GM21576 (cell line): Measurements from ENCODE around the gene ADAT1.
"Not testable (repeated sequence)": the region's sequence is repeated elsewhere in the genome, so short reads cannot be mapped to it uniquely, and the experiment has no call there.

Experiments
- ATAC-seq: cut with Tn5 transposase; IDR thresholded peaks from one replicate; pipeline ENCODE4 v1.9.1; 2021; ENCODE audit warnings: mild to moderate bottlenecking, moderate library complexity; ENCODE audit not compliant: unreplicated experiment

ADAT1 gene

DNA sequence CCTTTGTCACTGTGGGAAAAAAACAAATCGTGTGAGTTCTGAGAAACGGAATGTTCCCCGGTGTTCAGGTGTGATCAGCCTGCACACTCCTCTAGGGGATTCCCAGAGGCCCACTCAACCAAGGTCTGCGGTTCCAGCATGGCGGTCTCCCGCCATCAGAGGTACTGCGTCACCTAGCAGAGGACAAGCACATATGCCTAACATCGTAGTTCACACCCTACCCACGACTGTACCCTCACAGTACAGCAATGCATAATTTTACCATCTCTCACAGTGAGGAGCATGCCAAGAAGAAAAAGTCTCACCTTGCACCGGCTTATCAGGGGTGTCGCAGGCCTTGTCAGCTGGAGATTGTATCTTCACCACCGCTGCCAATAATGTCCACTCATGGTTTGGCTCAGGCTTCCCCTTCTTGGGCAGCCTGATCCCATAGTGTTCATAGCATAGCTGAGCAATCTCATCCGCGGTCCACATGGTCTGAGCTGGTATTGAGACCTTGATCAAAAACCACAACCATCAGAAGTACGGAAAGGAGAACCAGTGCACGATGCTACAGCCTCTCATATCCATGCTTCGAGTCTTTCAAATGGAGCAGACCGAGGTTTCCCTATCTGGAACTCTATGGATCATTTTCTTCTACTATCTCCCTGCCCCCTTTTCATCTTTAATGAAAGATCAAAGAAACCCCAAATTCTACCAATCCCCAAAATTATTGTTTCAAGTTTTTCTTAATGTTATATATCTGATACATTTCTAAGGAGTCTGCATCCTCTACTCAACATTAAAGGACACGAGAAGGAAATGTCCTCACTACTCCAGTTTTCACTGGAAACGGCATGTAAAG lies 2.5 kb downstream of the ADAT1 start:
- no peak for ATAC-seq

DNA sequence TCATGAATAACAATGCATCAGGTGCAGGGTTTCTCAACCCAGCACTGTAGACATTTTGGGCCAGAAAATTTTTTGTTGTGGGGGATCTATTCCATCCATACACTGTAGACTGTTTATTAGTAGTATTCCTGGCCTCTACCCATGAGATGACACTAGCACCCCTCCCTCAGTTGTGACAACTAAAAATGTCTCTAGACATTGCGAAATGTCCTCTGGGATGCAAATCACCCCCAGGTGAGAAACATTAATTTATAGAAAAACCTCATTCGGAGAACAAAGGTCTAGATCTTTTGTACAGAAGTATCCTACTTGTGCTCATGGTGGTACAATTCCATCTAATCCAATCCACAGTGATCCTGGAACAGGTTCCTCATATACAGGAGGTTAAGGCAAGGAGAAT lies 4.3 kb downstream of the ADAT1 start:
- ATAC-seq = no peak

DNA sequence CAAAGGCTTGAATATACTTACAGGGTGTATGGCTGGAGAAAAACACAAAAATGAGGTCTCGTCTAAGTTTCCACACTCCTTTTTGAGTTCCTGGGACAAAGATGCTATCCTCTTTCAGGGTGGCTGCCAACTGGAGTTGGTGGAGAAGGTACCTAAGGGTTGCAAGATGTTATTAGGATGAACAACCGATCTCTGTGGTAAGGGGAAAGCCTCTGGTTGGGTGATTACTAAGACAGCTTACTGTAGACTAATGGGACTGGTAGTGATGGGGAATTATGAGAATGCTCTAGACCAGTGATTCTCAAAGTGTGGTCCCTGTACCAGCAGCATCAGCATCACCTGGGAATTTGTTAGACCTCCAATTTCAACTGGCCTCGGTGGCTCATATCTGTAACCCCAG lies 6.0 kb downstream of the ADAT1 start:
- no peak for ATAC-seq

DNA sequence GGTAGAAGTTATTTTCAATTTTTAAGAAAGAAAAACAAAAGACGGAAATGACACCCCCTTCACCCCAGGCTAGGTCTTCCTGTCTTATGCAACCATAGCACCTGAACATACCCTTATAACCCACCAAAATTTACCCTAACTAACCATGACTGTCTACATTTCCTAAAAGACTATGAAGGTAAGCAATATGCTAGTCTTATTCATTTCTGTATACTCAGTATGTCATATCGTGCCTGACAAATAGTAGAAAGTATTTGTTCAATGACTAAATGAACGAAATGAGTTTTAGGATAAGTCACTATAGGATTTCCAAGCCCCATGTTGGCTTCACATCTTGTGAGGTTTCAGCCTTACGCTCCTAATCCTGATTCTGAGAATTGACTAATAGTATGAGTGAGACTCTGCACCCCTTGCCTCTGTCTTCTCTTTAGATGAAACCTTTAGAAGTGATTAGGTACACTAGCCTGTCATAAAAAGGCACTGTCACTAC lies 6.5 kb downstream of the ADAT1 start:
- no peak for ATAC-seq

DNA sequence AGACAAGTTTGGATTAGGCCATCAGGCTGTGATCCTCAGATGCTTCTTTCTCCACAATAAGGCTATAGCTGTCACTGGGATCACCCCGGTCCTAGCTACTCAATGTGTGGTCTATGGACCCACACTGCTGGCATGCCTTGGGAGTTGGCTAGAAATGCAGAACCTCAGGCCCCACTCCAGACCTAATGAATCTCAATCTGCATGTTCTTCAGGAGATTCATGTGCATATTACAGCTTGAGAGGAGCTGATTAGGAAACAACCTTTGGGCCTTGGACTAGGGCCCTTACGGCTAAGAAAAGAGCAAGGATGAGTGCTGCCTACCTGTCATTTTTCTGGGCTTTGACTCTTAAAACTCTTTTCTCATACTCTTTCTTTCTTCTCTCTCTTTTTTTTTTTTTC lies 7.5 kb downstream of the ADAT1 start:
- ATAC-seq = no peak

DNA sequence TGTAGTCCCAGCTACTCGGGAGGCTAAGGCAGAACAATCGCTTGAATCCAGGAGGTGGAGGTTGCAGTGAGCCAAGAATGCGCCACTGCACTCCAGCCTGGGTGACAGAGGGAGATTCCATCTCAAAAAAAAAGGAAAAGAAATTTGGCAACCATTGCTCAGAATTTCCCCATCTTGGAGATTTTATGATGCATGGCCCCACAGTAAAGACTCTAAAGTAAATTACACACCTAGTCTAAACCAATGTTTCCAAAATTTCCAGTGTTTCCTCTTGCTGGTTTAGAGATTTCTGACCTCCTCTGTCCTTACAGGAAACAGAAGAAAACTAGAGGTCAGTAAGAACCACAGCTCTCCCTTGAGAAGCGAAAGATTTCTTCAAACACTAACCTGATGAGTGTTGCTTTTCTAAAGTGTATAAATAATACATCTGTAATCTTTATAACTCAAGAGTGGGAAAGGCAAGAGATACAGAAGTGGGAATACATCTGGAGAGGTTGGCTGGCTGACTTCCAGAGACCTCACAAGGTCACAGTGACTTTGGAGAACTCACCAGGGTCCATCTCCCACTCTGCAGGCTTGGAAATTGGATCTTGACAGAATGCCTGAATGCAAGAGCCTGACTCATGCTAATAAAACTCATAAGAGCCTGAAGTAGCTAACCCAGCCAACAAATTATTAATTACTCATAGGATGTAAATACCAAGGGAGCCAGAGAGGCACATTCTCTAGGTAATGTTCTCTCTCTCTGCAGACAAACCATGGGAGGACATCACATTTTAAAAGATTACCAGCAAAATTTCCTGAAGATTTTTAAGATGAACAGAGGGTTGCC lies 8.8 kb downstream of the ADAT1 start:
- no peak for ATAC-seq

DNA sequence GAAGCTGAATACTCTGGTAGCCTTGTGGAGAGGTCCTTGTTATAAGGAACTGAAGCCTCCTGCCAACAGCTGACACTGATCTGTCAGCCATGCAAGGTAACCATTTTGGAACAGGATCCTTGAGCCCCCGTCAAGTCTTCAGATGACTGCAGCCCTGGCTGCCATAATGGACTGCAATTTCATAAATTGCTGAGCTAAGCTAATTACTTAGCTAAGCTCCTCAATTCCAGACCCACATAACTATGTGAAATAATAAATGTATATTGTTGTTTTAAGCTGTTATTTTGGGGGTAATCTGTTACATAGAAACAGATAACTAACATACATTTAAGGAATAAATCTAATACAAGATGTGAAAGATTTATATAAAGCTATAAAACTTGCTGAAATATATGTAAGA lies 16.6 kb downstream of the ADAT1 start:
- ATAC-seq = no peak

DNA sequence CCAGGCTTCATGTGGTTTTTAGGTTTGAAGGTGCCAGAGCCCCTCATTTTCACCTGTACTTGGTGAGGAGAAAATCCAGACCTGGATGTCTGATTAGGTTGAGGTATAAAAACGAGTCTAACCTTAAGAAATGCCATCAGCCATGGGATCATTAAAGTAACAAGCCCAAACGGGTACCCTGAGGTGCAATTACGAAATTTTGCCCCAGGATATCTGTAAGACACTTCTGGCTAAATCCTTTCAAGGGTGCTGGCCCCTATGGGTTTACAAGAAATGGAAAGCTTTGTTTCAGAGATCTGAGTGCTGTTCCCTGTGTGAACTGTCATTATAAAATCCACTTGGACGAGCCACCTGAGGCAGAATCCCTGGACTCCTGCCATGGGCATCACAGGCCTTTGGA lies 19.8 kb downstream of the ADAT1 start:
- no peak for ATAC-seq

DNA sequence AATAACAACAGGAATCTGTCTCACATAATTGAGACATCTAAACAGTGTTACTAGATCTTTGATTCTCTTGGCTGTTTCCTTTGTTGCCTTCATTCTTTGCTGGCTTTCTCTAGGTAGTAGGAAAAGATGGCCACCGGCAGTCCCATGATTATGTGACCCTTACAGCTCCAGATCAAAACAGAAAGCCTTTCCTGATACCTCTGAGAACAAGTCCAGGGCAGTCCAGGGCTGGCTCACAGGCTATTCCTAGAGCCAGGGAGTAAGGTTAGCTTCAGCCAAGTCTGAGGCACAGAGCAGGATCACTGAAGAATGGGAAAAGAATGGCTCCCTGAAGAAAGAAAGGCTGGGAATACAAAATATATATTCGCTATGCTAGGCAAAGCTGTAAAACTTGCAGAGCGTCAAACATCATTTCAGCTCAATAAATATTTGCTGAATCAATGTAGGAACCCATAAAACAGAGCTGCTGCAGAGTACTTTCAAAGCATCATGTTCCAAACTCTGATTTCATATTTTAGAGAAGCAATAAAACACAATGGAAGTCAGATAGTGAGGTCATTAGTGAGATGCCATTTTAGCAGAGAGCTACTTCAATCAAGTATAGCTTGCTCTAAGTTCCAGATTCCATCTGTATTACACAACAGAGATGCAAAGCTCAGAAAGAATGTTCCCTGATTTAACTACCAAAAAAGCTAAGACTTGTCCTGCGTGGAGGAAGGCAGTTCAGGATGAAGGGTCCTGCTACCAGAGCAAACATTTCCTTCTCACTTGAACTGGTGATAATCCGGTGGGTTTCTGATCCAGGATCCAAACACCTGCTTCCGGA lies 23.4 kb downstream of the ADAT1 start:
- ATAC-seq = no peak

DNA sequence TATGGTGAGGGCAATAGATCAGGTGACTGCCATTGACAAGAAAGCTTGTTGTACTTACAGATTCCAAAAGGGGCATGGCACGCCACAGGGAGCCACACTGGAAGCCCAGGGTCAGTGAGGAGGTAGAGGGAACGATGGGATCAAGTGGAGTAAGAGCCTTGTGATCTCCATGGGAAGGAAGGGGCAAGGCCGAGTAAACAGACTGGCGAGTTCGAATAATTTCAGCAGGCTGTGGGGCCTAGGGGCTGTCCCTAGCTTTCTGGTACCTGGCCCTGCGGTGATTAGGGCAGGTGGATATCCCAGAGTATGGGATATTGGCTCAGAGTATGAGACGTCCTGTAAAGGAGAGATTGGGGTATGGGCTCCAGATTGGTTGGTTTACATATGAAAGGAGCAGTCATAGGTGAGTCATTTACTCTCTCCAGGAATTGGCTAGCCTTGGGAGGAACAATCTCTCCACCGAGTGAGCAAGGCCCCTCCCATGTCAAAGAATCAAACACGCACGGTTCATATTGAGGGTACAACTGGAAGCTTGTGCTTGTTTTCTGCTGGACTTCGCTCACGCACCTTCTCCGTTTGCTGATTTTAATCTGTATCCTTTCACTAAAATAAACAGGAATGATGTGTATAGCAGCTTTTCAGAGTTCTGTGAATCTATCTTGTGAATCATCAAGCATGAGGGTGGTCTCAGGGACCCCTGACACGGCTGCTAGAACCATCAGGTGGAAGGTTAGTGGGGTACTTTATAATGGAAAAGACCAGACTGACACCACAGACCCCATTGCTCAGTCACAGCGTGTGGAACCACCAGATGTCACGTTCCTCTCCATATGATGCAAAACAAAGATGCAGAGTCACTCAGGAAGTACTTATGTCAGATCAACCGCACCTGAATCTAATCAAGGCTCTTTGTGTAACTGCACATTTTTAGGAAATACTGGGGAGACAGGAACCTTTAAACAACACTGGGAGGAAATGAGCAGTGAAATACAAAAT lies 29.0 kb downstream of the ADAT1 start:
- ATAC-seq = no peak

DNA sequence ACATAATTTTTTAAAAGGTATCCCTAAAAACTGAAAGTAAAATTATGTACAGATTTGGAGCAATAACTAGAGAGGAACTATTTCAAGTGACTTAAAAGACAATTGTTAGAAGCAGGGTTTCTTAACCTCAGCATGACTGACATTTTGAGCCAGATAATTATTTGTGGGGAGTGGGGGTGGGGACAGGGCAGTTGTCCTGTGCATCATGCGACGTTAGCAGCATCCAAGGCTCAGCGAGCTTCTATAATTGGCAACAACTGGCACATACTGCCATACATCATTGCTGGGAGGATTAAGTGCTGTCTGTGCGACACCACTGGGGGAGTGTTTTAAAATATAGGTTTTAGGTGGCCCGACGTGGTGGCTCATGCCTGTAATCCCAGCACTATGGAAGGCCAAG lies 29.8 kb downstream of the ADAT1 start:
- ATAC-seq = no peak

DNA sequence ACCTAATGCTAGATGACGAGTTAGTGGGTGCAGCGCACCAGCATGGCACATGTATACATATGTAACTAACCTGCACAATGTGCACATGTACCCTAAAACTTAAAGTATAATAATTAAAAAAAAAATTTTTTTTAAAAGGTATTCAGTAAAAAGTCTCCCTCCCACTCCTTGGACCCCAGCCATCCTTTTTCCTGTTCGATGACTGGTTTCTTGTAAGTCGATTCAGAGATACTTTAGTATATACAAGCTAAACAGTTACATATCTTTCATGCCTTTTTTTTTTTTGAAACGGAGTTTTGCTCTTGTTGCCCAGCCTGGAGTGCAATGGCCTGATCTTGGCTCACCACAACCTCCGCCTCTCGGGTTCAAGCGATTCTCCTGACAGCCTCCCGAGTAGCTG lies 31.2 kb downstream of the ADAT1 start:
- not testable (repeated sequence) for ATAC-seq

DNA sequence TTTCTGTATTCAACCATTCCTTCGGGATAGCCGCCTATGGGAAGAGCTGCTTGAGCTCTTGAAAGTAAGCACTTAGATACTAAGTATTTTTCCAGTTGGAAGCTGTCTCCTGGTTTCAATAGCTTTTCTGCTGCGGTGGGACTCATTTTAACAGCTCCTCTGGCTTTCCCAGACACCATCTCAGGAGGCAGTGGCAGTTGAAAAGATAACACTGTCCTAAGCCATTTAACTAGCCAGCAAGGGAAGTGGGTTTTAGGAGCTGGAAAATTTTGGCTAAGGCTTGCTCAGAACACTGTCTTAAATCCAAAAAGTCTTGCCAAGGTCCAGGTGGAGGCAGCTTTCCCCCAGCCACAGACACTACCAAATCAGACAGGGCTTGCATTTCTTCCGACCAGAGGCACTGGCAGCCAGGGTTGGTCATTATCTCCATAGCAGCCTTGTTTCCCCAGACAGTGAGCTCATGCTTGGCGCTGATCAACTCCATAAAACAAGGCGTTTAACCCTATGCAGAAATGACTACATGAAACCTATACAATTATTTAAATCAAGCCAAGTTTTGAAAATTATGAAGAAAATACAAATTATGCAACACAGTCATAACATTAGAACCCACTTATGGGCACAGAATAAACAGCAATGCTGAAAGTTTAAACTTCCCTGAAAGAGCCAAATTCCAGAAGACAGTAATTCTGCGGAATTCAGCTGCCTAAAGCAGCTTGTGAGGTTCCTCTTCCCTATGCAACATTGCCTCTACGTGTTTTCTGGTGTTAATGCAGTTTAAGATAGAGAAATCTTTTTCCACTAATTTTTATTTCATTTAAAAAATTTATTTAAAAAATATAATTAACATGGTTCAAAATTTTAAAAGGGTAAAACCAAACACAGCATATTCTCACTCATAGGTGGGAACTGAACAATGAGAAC lies 31.9 kb downstream of the ADAT1 start:
- no peak for ATAC-seq

DNA sequence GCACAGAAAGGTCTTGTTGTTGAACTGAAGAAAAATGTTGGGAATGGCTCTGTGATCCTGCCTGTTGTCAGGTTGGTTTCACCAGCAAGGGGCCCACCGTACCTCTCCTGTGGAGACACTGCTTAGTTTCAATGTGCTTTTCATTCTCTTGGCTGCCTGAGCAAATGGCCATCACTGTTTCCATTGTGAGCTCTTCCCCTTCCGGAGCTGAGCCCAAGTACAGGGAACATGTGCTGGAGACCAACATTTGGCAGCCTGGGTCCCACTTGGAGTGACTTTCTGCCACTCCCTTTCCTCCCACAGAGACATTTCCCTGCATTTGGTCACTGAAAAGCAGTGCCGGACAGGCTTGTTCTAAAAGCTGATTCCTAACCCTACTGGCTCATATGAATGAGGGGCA lies 33.8 kb downstream of the ADAT1 start:
- no peak for ATAC-seq

DNA sequence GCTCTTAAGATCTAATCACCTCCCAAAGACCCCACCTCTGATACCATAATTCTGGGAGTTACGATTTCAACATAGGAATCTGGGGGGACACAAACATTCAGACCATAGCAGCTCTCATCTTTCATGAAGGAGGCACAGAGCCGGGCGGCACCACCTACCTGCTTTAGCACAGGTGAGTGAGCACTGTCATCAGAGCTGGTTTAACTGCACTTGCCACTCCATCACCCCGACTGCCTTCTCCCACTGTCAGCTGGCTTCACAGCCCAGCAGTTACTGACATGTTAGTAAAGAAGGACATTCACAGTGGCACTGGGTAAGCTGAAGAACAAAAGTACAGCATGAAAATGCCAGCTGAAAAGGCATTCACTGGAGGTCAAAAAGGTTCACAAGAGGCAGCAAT lies 34.4 kb downstream of the ADAT1 start:
- no peak for ATAC-seq

DNA sequence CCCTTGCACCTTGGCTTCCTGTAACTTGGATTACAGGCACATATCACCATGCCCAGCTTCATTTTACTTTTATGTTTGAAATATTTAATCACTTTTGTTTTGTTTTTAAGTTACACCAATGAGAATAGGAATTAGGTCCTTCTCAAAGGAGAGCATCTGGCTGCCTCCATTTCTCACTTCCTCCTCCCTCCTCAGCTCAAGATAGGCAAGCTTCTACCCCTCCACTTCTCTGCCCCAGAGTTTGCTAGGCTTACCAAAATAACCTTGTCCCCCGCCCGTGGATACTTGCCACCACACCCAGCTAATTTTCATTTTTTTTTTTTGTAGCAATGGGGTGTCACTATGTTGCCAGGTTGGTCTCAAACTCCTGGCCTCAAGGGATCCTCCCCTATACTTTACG lies 39.0 kb downstream of the ADAT1 start:
- peak; percentile 78 for ATAC-seq

DNA sequence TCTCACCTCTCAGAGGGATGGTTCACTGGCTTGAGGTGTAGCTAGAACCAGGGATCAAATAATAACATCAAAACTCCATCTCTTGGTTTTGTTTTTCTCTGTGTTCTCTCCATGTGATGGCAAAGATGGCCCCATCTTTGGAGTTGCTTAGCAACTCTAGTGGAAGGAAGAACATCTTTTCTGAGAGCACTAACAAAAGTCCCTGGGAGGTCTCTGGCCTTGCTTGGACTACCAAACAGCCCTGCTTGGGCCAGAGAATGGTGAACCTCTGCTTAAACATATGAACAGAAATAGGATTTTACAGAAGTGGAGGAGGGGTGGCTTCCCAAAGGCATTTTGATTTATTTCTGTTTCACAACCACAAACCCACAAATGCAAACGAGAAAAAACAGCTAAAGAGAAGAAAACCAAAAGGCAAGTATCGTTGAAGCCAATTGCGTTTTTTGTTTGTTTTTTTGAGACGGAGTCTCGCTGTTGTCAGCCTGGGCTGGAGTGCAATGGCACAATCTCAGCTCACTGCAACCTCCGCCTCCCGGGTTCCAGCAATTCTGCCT lies 43.7 kb downstream of the ADAT1 start:
- no peak for ATAC-seq

DNA sequence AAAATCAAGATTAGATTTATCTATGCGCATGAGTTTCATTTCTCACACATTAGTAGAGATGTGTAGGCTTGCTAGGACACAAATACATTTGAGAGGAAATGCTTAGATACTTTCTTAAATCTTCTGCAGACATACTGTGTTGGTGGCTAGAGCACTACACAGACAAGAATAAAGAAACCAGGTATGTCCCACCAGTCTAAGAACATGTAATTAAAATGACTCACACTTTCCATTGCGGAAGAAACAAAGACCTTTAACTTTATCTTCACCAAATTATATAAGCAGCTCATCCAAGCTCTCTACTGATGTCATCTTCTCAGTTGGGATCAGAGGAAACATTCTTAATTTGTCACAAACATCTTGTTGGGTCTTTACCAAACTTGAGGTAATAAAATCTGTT lies 44.4 kb downstream of the ADAT1 start:
- no peak for ATAC-seq

DNA sequence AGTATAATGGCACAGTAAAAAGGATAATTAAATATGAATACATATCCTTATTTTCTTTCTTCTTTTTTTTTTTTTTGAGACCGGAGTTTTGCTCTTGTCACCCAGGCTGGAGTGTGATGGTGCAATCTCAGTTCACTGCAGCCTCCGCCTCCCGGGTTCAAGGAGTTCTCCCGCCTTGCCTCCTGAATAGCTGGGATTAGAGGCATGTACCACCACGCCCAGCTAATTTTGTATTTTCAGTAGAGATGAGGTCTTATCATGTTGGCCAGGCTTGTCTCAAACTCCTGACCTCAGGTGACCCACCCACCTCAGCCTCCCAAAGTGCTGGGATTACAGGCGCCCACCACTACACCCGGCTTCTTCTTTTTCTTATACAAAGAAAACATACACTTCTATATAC lies 44.9 kb downstream of the ADAT1 start:
- ATAC-seq = no peak
